GM12873 (cell line): ENCODE results near the gene HPN.

Experiments used
- CTCF ChIP-seq: IDR thresholded peaks from 2 replicates; pipeline ENCODE4 v1.5.1; 2012; ENCODE audit warnings: low read depth, mild to moderate bottlenecking, moderate library complexity, low read length, control low read depth; ENCODE audit not compliant: insufficient read depth; ENCODE audit errors: missing control alignments

Gene HPN

GRCh38 chr19:35006342-35006998 lies 35.1 kb upstream of the HPN start:
- no peak for TF ChIP-seq CTCF

- no peak for TF ChIP-seq CTCF
These were observed 34.5 kb upstream of the HPN start for GRCh38 chr19:35006999-35007365.

DNA sequence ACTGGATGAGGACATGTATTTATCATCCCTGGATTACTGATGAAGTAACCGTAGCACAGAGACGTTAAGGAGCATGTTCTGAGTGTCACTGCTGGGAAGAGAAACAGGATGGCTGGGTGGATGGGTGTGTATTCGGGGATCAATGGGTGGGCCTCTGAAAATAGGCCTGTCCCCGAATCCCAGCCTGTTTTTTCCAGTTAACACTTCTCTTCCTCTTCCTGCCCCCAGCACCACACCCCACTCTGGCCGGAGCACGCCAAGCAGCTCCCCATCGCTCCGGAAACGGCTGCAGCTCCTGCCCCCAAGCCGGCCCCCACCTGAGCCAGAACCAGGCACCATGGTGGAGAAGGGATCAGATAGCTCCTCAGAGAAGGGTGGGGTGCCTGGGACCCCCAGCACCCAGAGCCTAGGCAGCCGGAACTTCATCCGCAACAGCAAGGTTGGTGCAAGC lies 32.6 kb upstream of the HPN start:
- no peak for TF ChIP-seq CTCF

DNA sequence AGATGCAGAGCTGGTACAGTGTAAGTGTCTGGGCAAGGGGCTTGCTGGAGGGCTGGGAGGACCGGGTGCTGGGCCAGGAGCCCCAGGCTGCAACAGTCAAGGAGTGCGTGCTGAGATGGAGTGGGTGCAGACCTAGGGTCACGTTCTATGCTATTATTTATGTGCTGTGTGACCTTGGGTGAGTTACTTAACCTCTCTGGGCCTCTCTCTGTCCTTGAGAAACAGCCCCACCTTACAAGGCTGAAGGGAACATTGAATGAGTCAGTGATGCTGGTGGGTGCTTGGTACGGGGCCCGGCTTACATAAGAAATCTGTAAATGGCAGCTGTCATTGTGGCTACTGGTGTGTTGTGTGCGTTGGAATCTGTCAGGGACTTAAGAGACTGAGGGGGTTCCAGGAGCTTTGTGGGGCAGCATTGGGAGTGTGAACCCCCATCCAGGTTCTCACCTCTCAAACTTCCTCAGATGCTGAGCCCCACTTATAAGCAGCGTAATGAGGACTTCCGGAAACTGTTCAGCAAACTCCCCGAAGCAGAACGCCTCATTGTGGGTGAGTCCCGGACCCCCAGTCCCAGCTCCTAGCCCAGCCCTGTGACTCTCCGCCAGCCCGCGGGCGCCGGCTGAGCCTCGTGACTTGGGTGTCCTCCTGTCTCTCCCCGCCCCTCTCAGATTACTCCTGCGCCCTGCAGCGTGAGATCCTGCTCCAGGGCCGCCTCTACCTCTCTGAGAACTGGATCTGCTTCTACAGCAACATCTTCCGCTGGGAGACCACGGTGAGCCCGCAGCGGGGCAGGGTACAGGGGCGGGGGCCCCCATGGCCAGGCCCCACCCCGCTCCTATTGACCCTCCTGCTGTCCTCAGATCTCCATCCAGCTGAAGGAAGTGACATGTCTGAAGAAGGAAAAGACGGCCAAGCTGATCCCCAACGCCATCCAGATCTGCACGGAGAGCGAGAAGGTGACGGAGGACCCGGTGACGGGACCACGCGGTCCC lies 31.8 kb upstream of the HPN start:
- TF ChIP-seq CTCF: no peak

GRCh38 chr19:35011091-35011689 lies 30.3 kb upstream of the HPN start:
- TF ChIP-seq CTCF: no peak

DNA sequence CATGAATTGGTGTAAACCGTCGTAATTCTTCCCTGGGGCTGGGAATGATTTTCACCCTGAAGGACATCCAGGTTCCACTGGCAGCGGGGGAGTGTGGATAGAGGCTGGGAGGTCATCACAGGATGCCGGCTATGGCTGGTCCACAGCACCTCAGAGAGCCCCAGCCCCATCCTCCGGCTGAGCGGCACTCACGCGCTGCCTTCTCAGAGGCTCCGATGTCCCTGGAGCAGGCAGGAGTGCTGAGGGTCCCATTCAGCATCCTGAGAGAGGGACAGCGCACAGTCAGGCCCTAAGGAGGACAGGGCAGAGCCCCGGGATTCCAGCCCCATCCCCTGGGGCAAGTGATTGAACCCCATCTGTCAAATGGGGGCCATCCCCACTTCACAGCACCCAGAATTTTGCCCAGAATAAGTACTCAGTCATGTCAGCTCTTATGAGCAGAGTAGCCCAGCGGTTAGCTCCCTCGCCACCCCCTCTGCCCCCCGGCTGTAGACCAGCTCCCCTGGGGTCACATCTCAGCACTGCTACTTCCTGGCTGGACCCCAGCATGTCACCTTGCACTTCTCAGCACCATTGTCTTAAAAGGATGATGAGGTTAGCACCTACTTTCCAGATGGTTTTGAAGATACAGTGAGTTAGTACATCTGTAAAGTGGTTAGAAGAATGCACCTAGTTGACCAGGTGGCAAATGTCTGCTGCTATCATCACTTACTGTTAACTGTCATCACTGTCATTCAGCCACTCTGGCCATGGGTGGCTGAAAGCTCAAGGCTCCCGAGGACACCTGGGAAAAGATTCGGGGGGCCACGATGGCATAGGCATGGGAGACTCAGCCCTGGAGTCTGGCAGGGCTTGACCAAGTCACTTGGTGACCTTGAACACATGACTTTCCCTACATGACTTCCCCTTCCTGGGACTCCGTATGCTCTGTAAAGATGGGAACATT lies 29.5 kb upstream of the HPN start:
- no peak for TF ChIP-seq CTCF
